ENCODE data around the gene RAB40B. TPM values are rescaled to one million over a fixed set of nuclear protein-coding genes. Genes with fewer than 3 reads are reported as not detected.

Gene RAB40B
- total and polyA plus RNA-seq, 4 donors = 2.9 to 12.1 (median 10.5) TPM

DNA sequence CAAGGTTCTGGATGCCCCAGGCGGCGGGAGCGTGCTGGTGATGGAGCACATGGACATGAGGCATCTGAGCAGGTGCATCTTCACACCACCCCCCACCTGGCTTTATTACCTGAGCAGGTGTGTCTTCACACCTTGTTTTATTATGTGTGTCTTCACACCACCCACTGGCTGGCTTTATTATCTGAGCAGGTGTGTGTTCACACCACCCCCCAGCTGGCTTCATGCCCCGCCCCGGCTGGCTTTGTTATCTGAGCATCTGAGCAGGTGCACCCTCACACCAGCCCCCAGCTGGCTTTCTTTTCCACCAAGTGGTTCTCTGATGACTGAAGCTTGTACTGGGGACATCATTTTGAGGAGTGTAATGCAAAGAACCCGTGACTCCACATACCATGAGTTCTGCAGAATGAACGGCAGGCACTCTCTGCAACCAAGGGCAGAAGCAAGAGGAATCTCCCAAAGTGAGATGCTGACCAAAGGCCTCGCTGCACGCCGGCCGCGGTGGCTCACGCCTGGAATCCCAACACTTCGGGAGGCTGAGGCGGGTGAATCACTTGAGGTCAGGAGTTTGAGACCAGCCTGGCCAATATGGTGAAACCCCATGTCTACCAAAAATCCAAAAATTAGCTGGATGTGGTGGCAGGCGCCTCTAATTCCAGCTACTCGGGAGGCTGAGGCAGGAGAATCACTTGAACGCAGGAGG is 20.6 kb upstream of the RAB40B start:
- Histone ChIP-seq H3K4me1 (ENCODE audit: control insufficient read depth in 4 of 4, insufficient read depth in 4 of 4, low read length in 3 of 4) (peaks cover 2 to 33% (median 17%) of the 10 kb centered on the region in 4 donors), H3K27me3 (ENCODE audit: control insufficient read depth in 4 of 4, insufficient read depth in 4 of 4, low read length in 3 of 4) (no peaks in the 10 kb centered on the region), H3K36me3 (ENCODE audit: control insufficient read depth in 4 of 4, insufficient read depth in 3 of 4, low read depth in 1 of 4, low read length in 3 of 4) (peaks cover 3 to 27% (median 9%) of the 10 kb centered on the region in 4 donors), H3K4me3 (ENCODE audit: low read depth in 1 of 3, low read length in 3 of 3) (no peak overlapping the region), H3K9ac (ENCODE audit: low read depth in 1 of 2, low read length in 2 of 2) (no peak overlapping the region), H3K9me3 (ENCODE audit: control insufficient read depth in 4 of 4, low read length in 3 of 4) (no peaks in the 10 kb centered on the region), H3K27ac (ENCODE audit: low read depth in 1 of 2, low read length in 2 of 2) (no peak overlapping the region)
- WGBS = 97% methylated on average over 18 of the region's 18 CpGs
- no peak for DNase-seq (ENCODE audit: low spot score)
- TF ChIP-seq RAD21 (IDR thresholded peaks at IDR 0.05) (no peak), SP1 (IDR thresholded peaks at IDR 0.05) (no peak), RXRA (IDR thresholded peaks at IDR 0.05) (no peak), JUND (IDR thresholded peaks at IDR 0.05) (no peak), FOXA2 (IDR thresholded peaks at IDR 0.05) (no peak), FOXA1 (IDR thresholded peaks at IDR 0.05) (no peak), EGR1 (IDR thresholded peaks at IDR 0.05; ENCODE audit: low read depth in 2 of 2) (no peak), NR2F2 (IDR thresholded peaks at IDR 0.05) (no peak), YY1 (IDR thresholded peaks at IDR 0.05) (no peak), HNF4A (conservative IDR thresholded peaks at IDR 0.05) (no peak), TAF1 (conservative IDR thresholded peaks at IDR 0.05) (no peak), GABPA (IDR thresholded peaks at IDR 0.05 in 1 of 2, conservative IDR thresholded peaks at IDR 0.05 in 1 of 2) (no peak), HNF4G (IDR thresholded peaks at IDR 0.05) (no peak)
- TF ChIP-seq, protein P1, sequence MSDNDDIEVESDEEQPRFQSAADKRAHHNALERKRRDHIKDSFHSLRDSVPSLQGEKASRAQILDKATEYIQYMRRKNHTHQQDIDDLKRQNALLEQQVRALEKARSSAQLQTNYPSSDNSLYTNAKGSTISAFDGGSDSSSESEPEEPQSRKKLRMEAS (IDR thresholded peaks at IDR 0.05) = no peak
- TF ChIP-seq, protein P2, sequence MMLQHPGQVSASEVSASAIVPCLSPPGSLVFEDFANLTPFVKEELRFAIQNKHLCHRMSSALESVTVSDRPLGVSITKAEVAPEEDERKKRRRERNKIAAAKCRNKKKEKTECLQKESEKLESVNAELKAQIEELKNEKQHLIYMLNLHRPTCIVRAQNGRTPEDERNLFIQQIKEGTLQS (IDR thresholded peaks at IDR 0.05) = no peak
- TF ChIP-seq, protein P3, sequence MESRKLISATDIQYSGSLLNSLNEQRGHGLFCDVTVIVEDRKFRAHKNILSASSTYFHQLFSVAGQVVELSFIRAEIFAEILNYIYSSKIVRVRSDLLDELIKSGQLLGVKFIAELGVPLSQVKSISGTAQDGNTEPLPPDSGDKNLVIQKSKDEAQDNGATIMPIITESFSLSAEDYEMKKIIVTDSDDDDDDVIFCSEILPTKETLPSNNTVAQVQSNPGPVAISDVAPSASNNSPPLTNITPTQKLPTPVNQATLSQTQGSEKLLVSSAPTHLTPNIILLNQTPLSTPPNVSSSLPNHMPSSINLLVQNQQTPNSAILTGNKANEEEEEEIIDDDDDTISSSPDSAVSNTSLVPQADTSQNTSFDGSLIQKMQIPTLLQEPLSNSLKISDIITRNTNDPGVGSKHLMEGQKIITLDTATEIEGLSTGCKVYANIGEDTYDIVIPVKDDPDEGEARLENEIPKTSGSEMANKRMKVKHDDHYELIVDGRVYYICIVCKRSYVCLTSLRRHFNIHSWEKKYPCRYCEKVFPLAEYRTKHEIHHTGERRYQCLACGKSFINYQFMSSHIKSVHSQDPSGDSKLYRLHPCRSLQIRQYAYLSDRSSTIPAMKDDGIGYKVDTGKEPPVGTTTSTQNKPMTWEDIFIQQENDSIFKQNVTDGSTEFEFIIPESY (IDR thresholded peaks at IDR 0.05) = no peak
- TF ChIP-seq, protein P4, sequence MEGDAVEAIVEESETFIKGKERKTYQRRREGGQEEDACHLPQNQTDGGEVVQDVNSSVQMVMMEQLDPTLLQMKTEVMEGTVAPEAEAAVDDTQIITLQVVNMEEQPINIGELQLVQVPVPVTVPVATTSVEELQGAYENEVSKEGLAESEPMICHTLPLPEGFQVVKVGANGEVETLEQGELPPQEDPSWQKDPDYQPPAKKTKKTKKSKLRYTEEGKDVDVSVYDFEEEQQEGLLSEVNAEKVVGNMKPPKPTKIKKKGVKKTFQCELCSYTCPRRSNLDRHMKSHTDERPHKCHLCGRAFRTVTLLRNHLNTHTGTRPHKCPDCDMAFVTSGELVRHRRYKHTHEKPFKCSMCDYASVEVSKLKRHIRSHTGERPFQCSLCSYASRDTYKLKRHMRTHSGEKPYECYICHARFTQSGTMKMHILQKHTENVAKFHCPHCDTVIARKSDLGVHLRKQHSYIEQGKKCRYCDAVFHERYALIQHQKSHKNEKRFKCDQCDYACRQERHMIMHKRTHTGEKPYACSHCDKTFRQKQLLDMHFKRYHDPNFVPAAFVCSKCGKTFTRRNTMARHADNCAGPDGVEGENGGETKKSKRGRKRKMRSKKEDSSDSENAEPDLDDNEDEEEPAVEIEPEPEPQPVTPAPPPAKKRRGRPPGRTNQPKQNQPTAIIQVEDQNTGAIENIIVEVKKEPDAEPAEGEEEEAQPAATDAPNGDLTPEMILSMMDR (IDR thresholded peaks at IDR 0.05; ENCODE audit: low read depth, low read length, missing input control) = no peak
- TF ChIP-seq, protein P5, sequence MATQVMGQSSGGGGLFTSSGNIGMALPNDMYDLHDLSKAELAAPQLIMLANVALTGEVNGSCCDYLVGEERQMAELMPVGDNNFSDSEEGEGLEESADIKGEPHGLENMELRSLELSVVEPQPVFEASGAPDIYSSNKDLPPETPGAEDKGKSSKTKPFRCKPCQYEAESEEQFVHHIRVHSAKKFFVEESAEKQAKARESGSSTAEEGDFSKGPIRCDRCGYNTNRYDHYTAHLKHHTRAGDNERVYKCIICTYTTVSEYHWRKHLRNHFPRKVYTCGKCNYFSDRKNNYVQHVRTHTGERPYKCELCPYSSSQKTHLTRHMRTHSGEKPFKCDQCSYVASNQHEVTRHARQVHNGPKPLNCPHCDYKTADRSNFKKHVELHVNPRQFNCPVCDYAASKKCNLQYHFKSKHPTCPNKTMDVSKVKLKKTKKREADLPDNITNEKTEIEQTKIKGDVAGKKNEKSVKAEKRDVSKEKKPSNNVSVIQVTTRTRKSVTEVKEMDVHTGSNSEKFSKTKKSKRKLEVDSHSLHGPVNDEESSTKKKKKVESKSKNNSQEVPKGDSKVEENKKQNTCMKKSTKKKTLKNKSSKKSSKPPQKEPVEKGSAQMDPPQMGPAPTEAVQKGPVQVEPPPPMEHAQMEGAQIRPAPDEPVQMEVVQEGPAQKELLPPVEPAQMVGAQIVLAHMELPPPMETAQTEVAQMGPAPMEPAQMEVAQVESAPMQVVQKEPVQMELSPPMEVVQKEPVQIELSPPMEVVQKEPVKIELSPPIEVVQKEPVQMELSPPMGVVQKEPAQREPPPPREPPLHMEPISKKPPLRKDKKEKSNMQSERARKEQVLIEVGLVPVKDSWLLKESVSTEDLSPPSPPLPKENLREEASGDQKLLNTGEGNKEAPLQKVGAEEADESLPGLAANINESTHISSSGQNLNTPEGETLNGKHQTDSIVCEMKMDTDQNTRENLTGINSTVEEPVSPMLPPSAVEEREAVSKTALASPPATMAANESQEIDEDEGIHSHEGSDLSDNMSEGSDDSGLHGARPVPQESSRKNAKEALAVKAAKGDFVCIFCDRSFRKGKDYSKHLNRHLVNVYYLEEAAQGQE (IDR thresholded peaks at IDR 0.05) = no peak

Data from liver (tissue), 9 donors.